ENCODE results near the gene NEO1.

GRCh38 chr15:73161546-73161945 is 109.3 kb downstream of the NEO1 start:
- TF ChIP-seq CTCF (IDR thresholded peaks at IDR 0.05; ENCODE audit: insufficient read depth, low read length, poor library complexity, severe bottlenecking) (no peak), EZH2phosphoT487 (conservative IDR thresholded peaks at IDR 0.05; ENCODE audit: low read length) (no peak)
